ENCODE results near the gene PIK3C2B.
A peak's percentile ranks its signal among the peaks of the same experiment; 100 is the strongest.

DNA sequence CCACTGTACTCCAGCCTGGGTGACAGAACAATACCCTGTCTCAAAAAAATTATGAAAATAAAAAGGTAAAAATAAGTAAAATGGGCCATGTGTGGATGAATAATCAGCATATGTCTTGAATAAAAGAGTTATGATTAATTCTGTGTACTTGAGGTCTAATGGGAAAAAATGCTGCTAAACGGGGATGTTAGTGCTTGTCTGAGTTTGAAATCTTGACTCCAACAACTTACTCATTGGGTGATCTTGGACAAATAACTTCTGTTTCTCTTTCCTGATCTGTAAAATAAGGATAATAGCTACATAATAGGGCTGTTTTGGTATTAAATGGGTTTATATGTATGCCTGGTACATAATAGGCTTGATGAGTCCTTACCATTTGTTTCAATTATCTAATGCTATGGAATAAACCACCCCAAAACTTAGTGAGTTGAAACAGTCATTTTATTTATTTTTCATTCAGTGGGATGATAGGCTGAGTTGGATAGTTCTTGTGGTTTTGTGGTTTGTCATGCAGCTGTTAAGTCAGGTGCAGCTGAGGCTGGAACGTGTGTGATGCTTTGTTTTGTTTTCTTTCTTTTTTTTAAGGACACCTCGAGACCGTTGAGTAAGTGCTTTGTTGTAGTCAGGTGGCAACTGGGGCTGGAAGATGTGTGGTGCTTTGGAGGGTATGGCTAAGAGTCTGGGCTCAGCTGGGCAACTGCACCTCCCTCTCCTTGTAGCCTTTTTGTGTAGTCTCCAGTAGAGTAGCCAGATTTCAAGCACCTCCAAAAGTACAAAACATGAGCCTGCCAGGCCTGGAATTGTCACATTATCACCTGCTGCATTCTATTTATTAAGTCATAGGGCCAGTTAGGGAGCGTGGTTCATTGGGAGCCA is 26.5 kb upstream of the PIK3C2B start:
- TF ChIP-seq, protein P1, sequence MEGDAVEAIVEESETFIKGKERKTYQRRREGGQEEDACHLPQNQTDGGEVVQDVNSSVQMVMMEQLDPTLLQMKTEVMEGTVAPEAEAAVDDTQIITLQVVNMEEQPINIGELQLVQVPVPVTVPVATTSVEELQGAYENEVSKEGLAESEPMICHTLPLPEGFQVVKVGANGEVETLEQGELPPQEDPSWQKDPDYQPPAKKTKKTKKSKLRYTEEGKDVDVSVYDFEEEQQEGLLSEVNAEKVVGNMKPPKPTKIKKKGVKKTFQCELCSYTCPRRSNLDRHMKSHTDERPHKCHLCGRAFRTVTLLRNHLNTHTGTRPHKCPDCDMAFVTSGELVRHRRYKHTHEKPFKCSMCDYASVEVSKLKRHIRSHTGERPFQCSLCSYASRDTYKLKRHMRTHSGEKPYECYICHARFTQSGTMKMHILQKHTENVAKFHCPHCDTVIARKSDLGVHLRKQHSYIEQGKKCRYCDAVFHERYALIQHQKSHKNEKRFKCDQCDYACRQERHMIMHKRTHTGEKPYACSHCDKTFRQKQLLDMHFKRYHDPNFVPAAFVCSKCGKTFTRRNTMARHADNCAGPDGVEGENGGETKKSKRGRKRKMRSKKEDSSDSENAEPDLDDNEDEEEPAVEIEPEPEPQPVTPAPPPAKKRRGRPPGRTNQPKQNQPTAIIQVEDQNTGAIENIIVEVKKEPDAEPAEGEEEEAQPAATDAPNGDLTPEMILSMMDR (IDR thresholded peaks at IDR 0.05) = no peak
- TF ChIP-seq, protein P2, sequence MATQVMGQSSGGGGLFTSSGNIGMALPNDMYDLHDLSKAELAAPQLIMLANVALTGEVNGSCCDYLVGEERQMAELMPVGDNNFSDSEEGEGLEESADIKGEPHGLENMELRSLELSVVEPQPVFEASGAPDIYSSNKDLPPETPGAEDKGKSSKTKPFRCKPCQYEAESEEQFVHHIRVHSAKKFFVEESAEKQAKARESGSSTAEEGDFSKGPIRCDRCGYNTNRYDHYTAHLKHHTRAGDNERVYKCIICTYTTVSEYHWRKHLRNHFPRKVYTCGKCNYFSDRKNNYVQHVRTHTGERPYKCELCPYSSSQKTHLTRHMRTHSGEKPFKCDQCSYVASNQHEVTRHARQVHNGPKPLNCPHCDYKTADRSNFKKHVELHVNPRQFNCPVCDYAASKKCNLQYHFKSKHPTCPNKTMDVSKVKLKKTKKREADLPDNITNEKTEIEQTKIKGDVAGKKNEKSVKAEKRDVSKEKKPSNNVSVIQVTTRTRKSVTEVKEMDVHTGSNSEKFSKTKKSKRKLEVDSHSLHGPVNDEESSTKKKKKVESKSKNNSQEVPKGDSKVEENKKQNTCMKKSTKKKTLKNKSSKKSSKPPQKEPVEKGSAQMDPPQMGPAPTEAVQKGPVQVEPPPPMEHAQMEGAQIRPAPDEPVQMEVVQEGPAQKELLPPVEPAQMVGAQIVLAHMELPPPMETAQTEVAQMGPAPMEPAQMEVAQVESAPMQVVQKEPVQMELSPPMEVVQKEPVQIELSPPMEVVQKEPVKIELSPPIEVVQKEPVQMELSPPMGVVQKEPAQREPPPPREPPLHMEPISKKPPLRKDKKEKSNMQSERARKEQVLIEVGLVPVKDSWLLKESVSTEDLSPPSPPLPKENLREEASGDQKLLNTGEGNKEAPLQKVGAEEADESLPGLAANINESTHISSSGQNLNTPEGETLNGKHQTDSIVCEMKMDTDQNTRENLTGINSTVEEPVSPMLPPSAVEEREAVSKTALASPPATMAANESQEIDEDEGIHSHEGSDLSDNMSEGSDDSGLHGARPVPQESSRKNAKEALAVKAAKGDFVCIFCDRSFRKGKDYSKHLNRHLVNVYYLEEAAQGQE (IDR thresholded peaks at IDR 0.05; ENCODE audit: insufficient read depth in 1 of 2, low read depth in 2 of 2, low read length in 1 of 2) = no peak
- TF ChIP-seq POLR2AphosphoS5 (IDR thresholded peaks at IDR 0.05; ENCODE audit: low read depth, low read length) (0 out of 2 replicates have a peak, but pooled peaks have one; percentile 23), SIN3A (IDR thresholded peaks at IDR 0.05; ENCODE audit: borderline replicate concordance, insufficient read depth, low read depth, low read length) (no peak), TCF7L2 (IDR thresholded peaks at IDR 0.05; ENCODE audit: low read depth, low read length) (no peak)
